Pancreas (tissue), 10 donors: Measurements from ENCODE around the gene EFNA5. TPM values are rescaled to one million over a fixed set of nuclear protein-coding genes. Genes with fewer than 3 reads are reported as not detected.

Experiments
- ATAC-seq, 4 donors: fragments of 200-7000 bp; cut with Tn5 transposase; one replicate each; pipeline versions ENCODE4 v1.8.0 to v1.9.1; 2020; ENCODE audit warnings: mild to moderate bottlenecking in 4 of 4, moderate library complexity in 4 of 4
- DNase-seq, 6 donors: peaks; one replicate each; pipeline ENCODE4 v3.0.0-alpha.2; 2020
- FAIRE-seq: peaks from 2 replicates; lab custom pipeline; 2012; peaks lifted over from hg19 to GRCh38; lab: Jason Lieb, UNC
- H3K27ac ChIP-seq, 4 donors: fragments of 200-600 bp; sonication (generic); 1 replicate in 3 of 4; 2 replicates in 1 of 4; pipeline versions ENCODE4 v1.5.0 to v1.8.0; 2020
- H3K27me3 ChIP-seq, 4 donors: fragments of 200-600 bp; one replicate each; pipeline ENCODE4 v1.8.0; 2021
- H3K36me3 ChIP-seq, 3 donors: fragments of 200-600 bp; sonication (generic) in 1 of 3; one replicate each; pipeline versions ENCODE4 v1.5.0 to v1.8.0; 2020 to 2021
- H3K4me1 ChIP-seq, 3 donors: fragments of 200-600 bp; one replicate each; pipeline ENCODE4 v1.8.0; 2021
- H3K4me3 ChIP-seq, 4 donors: fragments of 200-600 bp; sonication (generic) in 2 of 4; one replicate each; pipeline versions ENCODE4 v1.5.0 to v1.8.0; 2020 to 2021
- H3K9me3 ChIP-seq, 4 donors: fragments of 200-600 bp; one replicate each; pipeline ENCODE4 v1.8.0; 2021
- WGBS, 2 donors: extraction: QIAGEN DNeasy Blood & Tissue Kit; methylation state at CpG; one replicate each; pipeline ENCODE4 v1.1.7; 2013; 5-methylcytosine and 5-hydroxymethylcytosine counted together
- intact Hi-C, 3 donors: fragments of 100-400 bp; cut with DNase I; formaldehyde crosslinking; loops; one replicate each; pipeline versions ENCODE4 v1.11.1 to v1.14.2; 2022
- polyA plus RNA-seq, 2 donors: library from polyadenylated mRNA; stranded (reverse); fragments of 200-250 nt; gene quantifications; one replicate each; pipeline ENCODE4 v1.2.3, GENCODE V29; 2013
- total RNA-seq, 6 donors: library from RNA; stranded (reverse); fragmentation: NEBNext Ultra II Directional in 4 of 6; extraction: Animal tissue kit (Norgen Biotek cat#: 25700) in 4 of 6; gene quantifications; one replicate each; pipeline versions ENCODE4 v1.2.1 to v1.2.4, GENCODE V29; 2021 to 2023
- TF ChIP-seq, protein P1 (sequence below), 4 donors: fragments of 200-600 bp; sonication (generic) in 3 of 4; IDR thresholded peaks; one replicate each; pipeline versions ENCODE4 v1.5.0 to v1.8.0; 2021; ENCODE audit warnings: antibody characterized with exemption in 4 of 4
- donor health status: healthy with polysubstance abuse.
- donor health status: DM: no; HTN: no; CAD: no; lungs with moderate emphysema.
- donor health status: DM: no; HTN: no; CAD: no.
- donor health status: control.
- donor health status: control.
- donor health status: Bipolar disorder and iron deficiency.
- donor health status: DM: yes; HTN: yes; CAD: no.
- donor health status: DM: no; HTN: no; CAD: no.
- donor health status: DM: no; HTN: no; CAD: no.
- donor health status: DM: yes; HTN: yes; CAD: no.

Gene EFNA5
- total and polyA plus RNA-seq, 8 donors, result 0.23 to 3.8 (median 2.1) TPM

DNA sequence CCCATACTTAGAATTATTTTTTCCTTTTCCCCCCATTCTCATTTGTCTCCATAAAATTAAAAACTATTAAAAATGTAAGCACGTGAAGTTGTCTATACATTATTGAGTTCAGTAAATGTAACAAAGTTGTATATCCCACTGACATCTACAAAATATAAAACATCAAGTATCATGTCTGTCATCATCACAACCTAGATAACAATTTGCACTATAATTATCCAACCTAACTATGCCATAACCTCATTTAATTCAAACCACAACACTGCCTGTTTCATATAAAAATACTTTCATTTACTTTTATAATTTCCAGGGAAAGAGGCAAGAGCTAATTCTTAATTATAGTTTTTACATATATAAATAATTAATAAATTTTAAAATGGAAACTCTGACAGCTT lies 9.1 kb downstream of the EFNA5 start:
- Histone ChIP-seq H3K4me1 (no peaks in the 10 kb centered on the region), H3K4me3 (no peak overlapping the region), H3K27me3 (peaks cover 0 to 4% (median 0%) of the 10 kb centered on the region in 4 donors), H3K36me3 (no peaks in the 10 kb centered on the region), H3K9me3 (no peaks in the 10 kb centered on the region), H3K27ac (no peak overlapping the region)
- TF ChIP-seq, protein P1, sequence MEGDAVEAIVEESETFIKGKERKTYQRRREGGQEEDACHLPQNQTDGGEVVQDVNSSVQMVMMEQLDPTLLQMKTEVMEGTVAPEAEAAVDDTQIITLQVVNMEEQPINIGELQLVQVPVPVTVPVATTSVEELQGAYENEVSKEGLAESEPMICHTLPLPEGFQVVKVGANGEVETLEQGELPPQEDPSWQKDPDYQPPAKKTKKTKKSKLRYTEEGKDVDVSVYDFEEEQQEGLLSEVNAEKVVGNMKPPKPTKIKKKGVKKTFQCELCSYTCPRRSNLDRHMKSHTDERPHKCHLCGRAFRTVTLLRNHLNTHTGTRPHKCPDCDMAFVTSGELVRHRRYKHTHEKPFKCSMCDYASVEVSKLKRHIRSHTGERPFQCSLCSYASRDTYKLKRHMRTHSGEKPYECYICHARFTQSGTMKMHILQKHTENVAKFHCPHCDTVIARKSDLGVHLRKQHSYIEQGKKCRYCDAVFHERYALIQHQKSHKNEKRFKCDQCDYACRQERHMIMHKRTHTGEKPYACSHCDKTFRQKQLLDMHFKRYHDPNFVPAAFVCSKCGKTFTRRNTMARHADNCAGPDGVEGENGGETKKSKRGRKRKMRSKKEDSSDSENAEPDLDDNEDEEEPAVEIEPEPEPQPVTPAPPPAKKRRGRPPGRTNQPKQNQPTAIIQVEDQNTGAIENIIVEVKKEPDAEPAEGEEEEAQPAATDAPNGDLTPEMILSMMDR (IDR thresholded peaks at IDR 0.05), result no peak
- DNase-seq (no peak), ATAC-seq (no peak), FAIRE-seq (no peak)
- WGBS, 2 donors, result 70 to 89% methylated on average over 1 of the region's 1 CpG
- intact Hi-C loops, result loop anchor here in 1 of 3 donors (5.0 kb wide), 1 partner anchor 204 kb away; no protein-coding TSS in a partner anchor

DNA sequence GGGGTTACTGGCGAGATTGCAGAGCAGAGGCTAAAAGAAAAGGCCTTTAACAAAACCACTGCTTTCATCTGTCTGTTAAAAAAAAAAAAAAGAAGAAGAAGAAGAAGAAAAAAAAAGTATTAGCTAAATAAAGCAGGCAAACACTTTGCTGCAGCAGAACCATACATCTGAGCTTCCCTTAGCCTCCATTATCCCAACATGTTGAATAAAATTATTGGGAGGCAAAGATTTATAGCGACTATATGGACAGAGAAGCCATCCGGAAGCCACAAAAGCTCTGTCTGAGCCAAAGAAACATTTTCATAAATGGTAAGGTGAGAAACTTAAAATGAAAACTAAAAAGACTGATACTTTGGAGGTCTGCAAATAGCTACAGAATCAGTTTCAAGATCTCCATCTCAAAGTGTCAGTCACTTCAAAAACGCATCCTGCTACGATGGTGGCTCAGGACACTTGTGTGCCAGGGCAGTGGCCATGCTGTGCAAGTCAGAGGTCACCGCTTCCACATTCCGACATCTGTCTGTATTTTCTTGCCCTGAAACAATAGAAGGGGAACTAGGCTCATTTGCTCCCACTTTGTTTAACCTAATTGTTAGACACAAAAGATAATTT lies 9.6 kb downstream of the EFNA5 start:
- Histone ChIP-seq H3K4me1 (no peaks in the 10 kb centered on the region), H3K27me3 (no peaks in the 10 kb centered on the region), H3K36me3 (no peaks in the 10 kb centered on the region), H3K9me3 (no peaks in the 10 kb centered on the region), H3K4me3 (no peak overlapping the region), H3K27ac (no peak overlapping the region)
- WGBS, 2 donors, result 87 to 93% methylated on average over 7 of the region's 7 CpGs
- ATAC-seq, result no peak
- DNase-seq, result no peak
- TF ChIP-seq, protein P1 (IDR thresholded peaks at IDR 0.05), result no peak
- no peak for FAIRE-seq
- intact Hi-C loops, result loop anchor here in 1 of 3 donors (5.0 kb wide), 1 partner anchor 204 kb away; no protein-coding TSS in a partner anchor

DNA sequence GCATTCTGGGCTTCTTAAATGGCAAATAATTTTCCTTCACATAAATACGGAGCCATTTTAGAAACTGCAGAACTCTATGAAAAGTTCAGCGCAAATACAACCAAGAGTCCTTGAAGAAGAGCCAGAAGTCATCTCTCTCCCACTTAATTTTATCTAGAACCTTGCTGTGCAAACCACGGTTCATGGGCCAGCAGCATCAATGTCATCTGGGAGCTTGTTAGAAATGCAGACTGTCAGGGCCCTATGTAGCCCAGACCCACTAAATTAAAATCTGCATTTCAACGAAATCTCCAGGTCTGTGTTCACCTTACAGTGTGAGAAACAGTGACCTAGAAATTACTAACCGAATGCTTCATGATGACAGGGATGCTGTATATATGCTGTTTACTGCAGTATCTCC lies 12.2 kb downstream of the EFNA5 start:
- Histone ChIP-seq H3K27ac (no peak overlapping the region), H3K9me3 (no peaks in the 10 kb centered on the region), H3K36me3 (no peaks in the 10 kb centered on the region), H3K4me1 (no peaks in the 10 kb centered on the region), H3K4me3 (no peak overlapping the region), H3K27me3 (no peaks in the 10 kb centered on the region)
- intact Hi-C loops, result no loop called here
- 68 to 80% methylated on average over 5 of the region's 5 CpGs for WGBS, 2 donors
- no peak for DNase-seq
- no peak for ATAC-seq
- TF ChIP-seq, protein P1 (IDR thresholded peaks at IDR 0.05), result no peak
- no peak for FAIRE-seq

DNA sequence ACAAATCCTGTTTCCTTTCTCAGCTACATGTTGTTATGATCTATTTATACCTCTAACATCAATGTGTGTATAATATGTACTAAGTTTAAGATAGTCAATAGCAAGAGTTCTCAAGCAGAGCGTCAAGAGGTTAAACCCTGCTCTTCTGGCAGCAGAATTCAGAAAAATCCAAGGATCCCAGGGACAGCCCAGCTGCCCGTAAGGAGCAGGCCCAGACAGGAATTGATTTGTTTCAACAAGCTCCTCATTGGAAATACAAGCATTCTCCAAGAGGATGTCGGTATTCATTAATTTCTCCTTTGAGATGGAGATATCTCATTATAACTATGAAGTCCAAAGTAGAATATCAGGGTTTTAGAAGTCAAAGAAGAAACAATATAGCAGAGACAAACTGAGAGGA lies 14.9 kb downstream of the EFNA5 start:
- Histone ChIP-seq H3K4me3 (no peak overlapping the region), H3K4me1 (no peaks in the 10 kb centered on the region), H3K9me3 (no peaks in the 10 kb centered on the region), H3K27ac (no peak overlapping the region), H3K36me3 (no peaks in the 10 kb centered on the region), H3K27me3 (no peaks in the 10 kb centered on the region)
- WGBS, 2 donors, result 80 to 84% methylated on average over 3 of the region's 3 CpGs
- intact Hi-C loops, result no loop called here
- ATAC-seq (no peak), FAIRE-seq (no peak), DNase-seq (no peak)
- TF ChIP-seq, protein P1 (IDR thresholded peaks at IDR 0.05), result no peak

DNA sequence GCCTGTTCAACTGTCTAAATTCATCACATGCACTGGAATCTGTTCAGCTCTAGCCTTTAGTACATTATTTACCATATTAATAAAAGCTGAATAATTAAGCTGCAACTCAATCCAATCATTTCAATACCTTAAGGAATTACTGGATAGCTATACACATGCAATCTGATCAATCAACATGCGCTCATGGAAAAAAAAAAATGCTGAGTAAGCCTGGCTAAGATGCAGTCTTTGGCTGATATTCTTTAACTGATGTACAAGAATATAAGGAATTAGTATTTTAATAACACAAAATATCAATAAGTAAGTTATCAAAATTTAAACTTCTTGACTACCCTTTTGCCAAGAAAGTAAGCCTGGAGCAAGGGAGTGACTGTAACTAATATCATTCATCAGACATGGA lies 15.9 kb downstream of the EFNA5 start:
- no peaks in the 10 kb centered on the region for H3K36me3 ChIP-seq
- H3K9me3 ChIP-seq, result no peaks in the 10 kb centered on the region
- intact Hi-C loops, result no loop called here
- no peak for ATAC-seq
- TF ChIP-seq, protein P1 (IDR thresholded peaks at IDR 0.05), result no peak
- FAIRE-seq, result no peak
- no peaks in the 10 kb centered on the region for H3K27me3 ChIP-seq
- DNase-seq, result no peak
- no peak overlapping the region for H3K27ac ChIP-seq
- no peak overlapping the region for H3K4me3 ChIP-seq
- H3K4me1 ChIP-seq, result no peaks in the 10 kb centered on the region
- WGBS, 2 donors, result 90 to 98% methylated on average over 1 of the region's 1 CpG
